Testis (tissue), 3 donors: Measurements from ENCODE around the gene ACP1. TPM values are rescaled to one million over a fixed set of nuclear protein-coding genes. Genes with fewer than 3 reads are reported as not detected.

Experiments used
- DNase-seq: peaks from one replicate; pipeline ENCODE4 v3.0.0-alpha.2; 2019
- H3K27ac ChIP-seq, 2 donors: fragments of 200-600 bp; sonication (generic); one replicate each; pipeline ENCODE4 v1.5.1; 2019
- H3K27me3 ChIP-seq: fragments of 200-600 bp; sonication (generic); one replicate; pipeline ENCODE4 v1.5.1; 2019
- H3K36me3 ChIP-seq: fragments of 200-600 bp; sonication (generic); one replicate; pipeline ENCODE4 v1.5.1; 2017; ENCODE audit warnings: low read depth; ENCODE audit errors: missing control alignments
- H3K4me1 ChIP-seq: fragments of 200-600 bp; sonication (generic); one replicate; pipeline ENCODE4 v1.5.1; 2019
- H3K4me3 ChIP-seq, 2 donors: fragments of 200-600 bp; sonication (generic); one replicate each; pipeline ENCODE4 v1.5.1; 2017 to 2019
- H3K9me3 ChIP-seq: fragments of 200-600 bp; sonication (generic); one replicate; pipeline ENCODE4 v1.5.1; 2017
- CTCF ChIP-seq, 3 experiments: fragments of 450-650 bp in 2 of 3; fragments of 200-600 bp in 1 of 3; sonication (generic) in 1 of 3; IDR thresholded peaks; one replicate each; pipeline ENCODE4 v1.5.1; 2016 to 2019; ENCODE audit warnings: antibody characterized with exemption in 3 of 3, mild to moderate bottlenecking in 2 of 3, moderate library complexity in 1 of 3
- POLR2A ChIP-seq: fragments of 450-650 bp; IDR thresholded peaks from one replicate; pipeline ENCODE4 v1.6.1; 2017; ENCODE audit warnings: antibody characterized with exemption, mild to moderate bottlenecking, moderate library complexity
- WGBS, 2 donors: methylation state at CpG; one replicate each; pipeline ENCODE4 v1.1.5; 2018; 5-methylcytosine and 5-hydroxymethylcytosine counted together
- intact Hi-C: fragments of 100-400 bp; cut with DNase I; formaldehyde crosslinking; loops from one replicate; pipeline ENCODE4 v1.15.1; 2023; ENCODE audit warnings: low total_unique reads
- polyA plus RNA-seq: library from polyadenylated mRNA; stranded (reverse); fragments of 350-450 nt; fragmentation: Illumina TruSeq; extraction: RNeasy Lipid Tissue Mini Kit (QIAGEN cat#74804); gene quantifications from one replicate; pipeline ENCODE4 v1.2.3, GENCODE V29; 2014; ENCODE audit warnings: low read depth, low replicate concordance; ENCODE audit not compliant: insufficient read depth
- total RNA-seq, 2 donors: library from RNA; depleted of rRNA; stranded (reverse); fragments of >200 nt; gene quantifications; one replicate each; pipeline ENCODE4 v1.2.3, GENCODE V29; 2016

The ACP1 gene
- total and polyA plus RNA-seq, 3 donors from 2014 or later: 117 to 136 (median 135) TPM

GRCh38 chr2:234421-234820 is 30.3 kb upstream of the ACP1 start:
- TF ChIP-seq POLR2A: no peak
- no peak for TF ChIP-seq CTCF (IDR thresholded peaks at IDR 0.05)
- no peak for DNase-seq
- Histone ChIP-seq H3K27me3 (no peaks in the 10 kb centered on the region), H3K9me3 (no peaks in the 10 kb centered on the region), H3K4me3 (no peak overlapping the region), H3K36me3 (no peaks in the 10 kb centered on the region), H3K27ac (no peak overlapping the region), H3K4me1 (peaks cover 19% of the 10 kb centered on the region)
- 82 to 96% methylated on average over 4 of the region's 4 CpGs for WGBS, 2 donors
- intact Hi-C loops: no loop called here

GRCh38 chr2:236993-237539 is 27.7 kb upstream of the ACP1 start:
- H3K4me1 ChIP-seq: peaks cover 13% of the 10 kb centered on the region
- no peak for DNase-seq
- no peaks in the 10 kb centered on the region for H3K36me3 ChIP-seq
- H3K4me3 ChIP-seq: no peak overlapping the region
- intact Hi-C loops: no loop called here
- no peaks in the 10 kb centered on the region for H3K9me3 ChIP-seq
- WGBS, 2 donors: 59 to 61% methylated on average over 6 of the region's 6 CpGs
- TF ChIP-seq POLR2A (no peak), CTCF (IDR thresholded peaks at IDR 0.05) (no peak)
- no peak overlapping the region for H3K27ac ChIP-seq
- H3K27me3 ChIP-seq: no peaks in the 10 kb centered on the region

- Histone ChIP-seq H3K36me3 (no peaks in the 10 kb centered on the region), H3K4me3 (no peak overlapping the region), H3K27me3 (no peaks in the 10 kb centered on the region), H3K9me3 (no peaks in the 10 kb centered on the region), H3K4me1 (peaks cover 13% of the 10 kb centered on the region), H3K27ac (peak overlapping the region in 1 of 2 donors; percentile 64)
- WGBS, 2 donors: 59 to 68% methylated on average over 6 of the region's 6 CpGs
- no peak for TF ChIP-seq CTCF (IDR thresholded peaks at IDR 0.05)
- TF ChIP-seq POLR2A: no peak
- intact Hi-C loops: no loop called here
- no peak for DNase-seq
These were observed 26.9 kb upstream of the ACP1 start for GRCh38 chr2:237878-238277.

- intact Hi-C loops: no loop called here
- TF ChIP-seq CTCF (IDR thresholded peaks at IDR 0.05): no peak
- no peak for TF ChIP-seq POLR2A
- Histone ChIP-seq H3K4me3 (no peak overlapping the region), H3K27me3 (no peaks in the 10 kb centered on the region), H3K27ac (peak overlapping the region in 1 of 2 donors; percentile 64), H3K9me3 (no peaks in the 10 kb centered on the region), H3K4me1 (peaks cover 13% of the 10 kb centered on the region), H3K36me3 (no peaks in the 10 kb centered on the region)
- DNase-seq: peak; percentile 26
- WGBS, 2 donors: 46 to 47% methylated on average over 3 of the region's 3 CpGs
These were observed 26.3 kb upstream of the ACP1 start for GRCh38 chr2:238431-238830.

- Histone ChIP-seq H3K36me3 (no peaks in the 10 kb centered on the region), H3K9me3 (no peaks in the 10 kb centered on the region), H3K4me3 (no peak overlapping the region), H3K27me3 (no peaks in the 10 kb centered on the region), H3K27ac (peak overlapping the region in 1 of 2 donors; percentile 64), H3K4me1 (peaks cover 13% of the 10 kb centered on the region)
- WGBS, 2 donors: 57 to 75% methylated on average over 5 of the region's 5 CpGs
- intact Hi-C loops: no loop called here
- DNase-seq: no peak
- TF ChIP-seq CTCF (IDR thresholded peaks at IDR 0.05) (no peak), POLR2A (no peak)
These were observed 25.9 kb upstream of the ACP1 start for GRCh38 chr2:238869-239268.
